HG03280 (cell line): ENCODE data around the gene CNP.
"Not testable (repeated sequence)": the region's sequence is repeated elsewhere in the genome, so short reads cannot be mapped to it uniquely, and the experiment has no call there.

ENCODE experiments used
- ATAC-seq: cut with Tn5 transposase; IDR thresholded peaks from one replicate; pipeline ENCODE4 v1.9.1; 2021; ENCODE audit warnings: mild to moderate bottlenecking, moderate library complexity; ENCODE audit not compliant: unreplicated experiment

Gene CNP

DNA sequence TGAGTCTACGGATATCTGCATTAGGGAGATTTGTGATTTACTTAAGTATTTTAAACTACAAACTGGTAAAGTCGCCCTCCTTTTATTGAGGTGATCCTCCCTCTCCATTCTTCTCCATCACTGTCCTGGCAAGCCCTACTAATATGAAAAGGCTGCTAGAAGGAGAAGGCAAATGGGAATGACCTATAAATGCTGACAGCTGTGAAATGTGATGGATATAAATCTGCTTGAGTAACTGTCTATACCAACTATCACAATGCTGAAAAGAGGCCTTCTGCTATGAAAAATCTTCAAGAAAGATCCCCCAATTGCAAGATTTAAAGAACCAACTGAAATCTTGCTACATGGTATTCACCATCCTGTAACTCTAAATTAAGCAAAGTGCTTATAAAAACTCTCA is 35.1 kb downstream of the CNP start:
- no peak for ATAC-seq

DNA sequence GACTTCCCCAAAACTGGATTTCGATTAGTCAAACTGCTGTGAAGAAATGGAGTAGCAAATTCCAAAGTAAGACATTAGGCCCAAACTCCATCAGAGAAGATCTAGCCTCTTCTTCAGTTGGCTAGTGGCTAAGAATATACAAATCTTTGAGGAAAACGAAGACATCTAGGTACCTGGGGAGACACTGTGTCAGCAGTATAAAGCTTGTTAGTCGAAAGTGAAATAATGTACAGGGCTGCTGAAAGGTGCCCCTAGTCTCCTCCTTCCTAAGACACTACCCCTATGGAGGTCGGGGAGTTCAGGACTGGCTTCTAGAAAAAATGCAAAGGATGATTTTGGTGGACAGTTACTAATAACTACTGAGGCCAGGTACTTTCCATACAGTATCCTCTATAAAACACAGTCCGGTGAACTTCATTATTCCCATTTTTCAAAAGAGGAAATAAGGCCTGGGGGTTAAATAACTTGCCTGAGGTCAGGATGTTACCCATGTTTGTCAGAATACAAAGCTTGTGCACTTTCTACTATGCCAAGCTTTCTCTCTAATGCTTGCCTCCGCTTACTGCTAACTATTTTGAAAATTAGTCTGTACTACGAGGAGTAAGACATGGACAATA is 35.7 kb downstream of the CNP start:
- no peak for ATAC-seq

DNA sequence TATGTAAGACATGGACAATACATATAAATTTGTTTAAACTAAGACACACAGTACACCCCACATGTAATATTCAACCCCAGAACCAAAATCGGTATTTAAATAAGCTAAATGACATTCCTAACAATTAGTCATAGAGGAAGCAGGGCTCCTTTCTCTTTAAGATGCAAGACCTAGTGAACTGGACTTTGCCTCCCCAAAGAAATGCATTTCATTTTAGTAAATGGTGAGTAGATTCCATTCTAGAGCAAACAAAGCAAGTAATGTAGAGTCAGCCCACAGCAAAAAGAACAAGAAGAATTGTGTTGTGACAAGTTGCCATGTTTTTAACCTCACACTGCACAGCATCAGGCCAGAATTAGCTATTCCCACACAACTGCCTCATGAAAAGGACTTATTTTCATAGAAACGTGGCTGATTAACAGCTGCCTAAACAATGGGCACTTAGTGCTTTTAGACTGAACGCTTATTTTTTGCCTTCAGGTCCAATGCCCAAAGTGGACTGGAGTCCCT is 36.3 kb downstream of the CNP start:
- ATAC-seq: no peak

DNA sequence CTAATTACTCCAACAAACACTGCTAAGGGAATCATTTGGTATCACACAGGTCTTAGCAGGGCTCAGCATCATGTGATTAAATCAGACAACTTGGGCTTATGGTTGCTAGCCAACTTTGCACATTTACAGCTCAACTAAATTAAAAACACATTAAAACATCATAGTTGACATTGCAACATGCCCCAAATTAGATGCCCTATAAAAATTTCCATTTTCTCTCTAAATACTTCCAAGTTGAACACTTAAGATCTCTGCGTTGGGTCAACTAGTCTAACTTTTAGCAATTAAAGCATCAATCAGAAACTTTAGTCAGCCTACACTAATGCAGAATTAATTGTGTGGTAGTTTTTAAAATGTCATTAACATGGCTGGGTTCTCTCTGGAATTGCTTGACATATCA is 38.6 kb downstream of the CNP start:
- no peak for ATAC-seq

DNA sequence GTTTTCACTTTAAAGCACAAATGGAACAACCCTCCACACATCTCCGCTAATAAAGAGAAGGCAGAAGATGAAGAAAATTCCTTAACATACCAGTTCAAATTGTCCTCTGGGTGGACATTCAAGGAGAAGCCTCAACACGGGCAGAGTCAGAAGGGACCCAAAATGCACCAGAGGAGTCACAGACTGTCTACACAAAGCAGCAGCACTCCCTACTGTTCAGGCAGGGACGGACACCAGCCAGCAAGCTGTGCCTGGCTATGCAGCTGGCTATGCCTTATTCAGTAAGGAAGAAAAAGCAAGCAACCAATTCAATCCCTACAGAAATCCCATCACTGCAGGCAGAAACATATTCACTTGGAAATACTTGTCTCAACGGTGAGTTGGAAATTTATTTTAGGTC is 42.6 kb downstream of the CNP start:
- no peak for ATAC-seq

DNA sequence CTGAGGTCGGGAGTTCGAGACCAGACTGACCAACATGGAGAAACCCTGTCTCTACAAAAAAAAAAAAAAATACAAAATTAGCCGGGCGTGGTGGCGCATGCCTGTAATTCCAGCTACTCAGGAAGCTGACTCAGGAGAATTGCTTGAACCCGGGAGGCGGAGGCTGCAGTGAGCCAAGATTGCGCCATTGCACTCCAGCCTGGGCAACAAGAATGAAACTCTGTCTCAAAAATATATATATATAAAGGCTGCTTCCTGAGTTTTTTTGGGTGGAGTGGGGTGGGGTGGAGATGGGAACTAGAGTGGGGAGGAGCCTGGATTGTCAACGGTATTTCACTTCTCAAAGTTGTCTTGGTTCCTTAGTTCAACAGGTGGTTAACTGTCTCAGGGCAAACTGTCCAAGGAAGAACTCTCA is 43.7 kb downstream of the CNP start:
- not testable (repeated sequence) for ATAC-seq

DNA sequence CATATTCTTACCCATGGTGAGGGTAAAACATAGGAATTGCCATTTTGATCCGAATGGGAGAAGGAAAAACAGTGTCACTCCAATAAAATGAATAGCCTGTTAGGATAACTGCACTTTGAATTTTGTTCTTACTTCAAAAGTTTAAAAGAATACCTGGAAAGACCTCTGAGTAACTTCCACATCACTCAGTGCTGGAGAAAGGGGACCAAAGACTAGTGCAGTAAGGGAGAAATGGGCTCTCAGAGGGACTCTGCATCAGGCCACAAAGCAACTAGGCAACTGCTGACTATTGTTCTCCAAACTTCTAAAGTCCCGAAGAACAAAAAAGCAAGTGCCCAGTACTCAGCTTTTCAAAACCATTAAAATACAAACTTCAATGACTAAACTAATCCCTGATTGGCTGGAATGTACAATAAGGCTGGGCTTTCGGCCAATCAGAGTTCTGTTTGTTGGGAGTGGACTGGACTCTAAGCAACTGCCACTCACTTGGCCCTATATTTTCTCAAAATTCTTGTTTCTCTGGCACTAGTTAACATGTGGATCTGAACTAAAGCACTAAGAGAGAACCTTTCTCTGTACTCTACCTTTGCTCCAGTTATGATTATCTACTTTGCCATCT is 44.4 kb downstream of the CNP start:
- ATAC-seq: no peak

DNA sequence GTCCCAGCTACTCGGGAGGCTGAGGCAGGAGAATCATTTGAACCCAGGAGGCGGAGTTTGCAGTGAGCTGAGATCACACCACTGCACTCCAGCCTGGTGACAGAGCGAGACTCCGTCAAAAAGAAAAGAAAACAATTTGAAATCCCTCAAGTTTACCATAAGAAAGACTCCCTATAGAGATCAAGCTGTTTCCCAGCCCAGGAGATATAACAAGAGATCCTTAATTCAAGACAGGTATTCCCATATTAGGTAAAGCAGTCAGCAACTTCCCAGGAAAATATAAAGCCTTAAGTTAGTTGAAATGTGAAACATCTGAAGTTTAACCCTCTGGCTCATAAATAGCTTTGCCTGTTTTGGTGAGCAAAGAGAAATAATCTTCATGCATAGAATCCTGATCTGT is 45.8 kb downstream of the CNP start:
- ATAC-seq: not testable (repeated sequence)

DNA sequence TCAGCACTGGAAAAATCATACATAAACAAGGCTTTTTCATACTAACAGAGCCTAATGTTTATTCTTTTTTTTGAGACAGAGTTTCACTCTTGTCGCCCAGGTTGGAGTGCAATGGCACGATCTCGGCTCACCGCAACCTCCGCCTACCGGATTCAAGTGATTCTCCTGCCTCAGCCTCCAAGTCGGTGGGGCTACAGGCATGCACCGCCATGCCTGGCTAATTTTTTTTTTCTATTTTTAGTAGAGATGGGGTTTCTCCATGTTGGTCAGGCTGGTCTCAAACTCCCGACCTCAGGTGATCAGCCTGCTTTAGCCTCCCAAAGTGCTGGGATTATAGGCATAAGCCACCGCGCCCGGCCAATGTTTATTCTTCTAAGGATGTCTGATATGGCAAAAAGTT is 47.1 kb downstream of the CNP start:
- ATAC-seq: not testable (repeated sequence)

DNA sequence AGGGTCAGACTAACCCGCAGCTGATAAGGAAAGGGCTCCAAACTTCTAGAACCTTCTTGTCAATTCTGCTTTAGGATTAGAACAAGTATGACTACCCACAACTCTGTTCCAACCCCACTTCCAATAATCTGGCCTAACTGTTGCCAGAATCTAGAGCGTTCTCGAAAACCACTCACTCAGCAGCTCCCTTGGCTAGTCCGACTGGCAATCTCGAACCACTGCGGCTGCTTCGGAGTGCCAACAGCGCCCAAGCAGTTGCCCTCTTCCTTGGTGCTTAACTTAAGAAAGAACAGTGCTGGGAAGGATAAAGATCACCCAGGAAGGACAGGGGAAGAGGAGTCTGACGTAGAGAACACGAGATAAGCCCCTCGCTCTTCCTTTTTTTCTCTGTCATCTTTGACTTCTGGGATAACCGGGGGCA is 49.8 kb downstream of the CNP start:
- ATAC-seq: no peak

DNA sequence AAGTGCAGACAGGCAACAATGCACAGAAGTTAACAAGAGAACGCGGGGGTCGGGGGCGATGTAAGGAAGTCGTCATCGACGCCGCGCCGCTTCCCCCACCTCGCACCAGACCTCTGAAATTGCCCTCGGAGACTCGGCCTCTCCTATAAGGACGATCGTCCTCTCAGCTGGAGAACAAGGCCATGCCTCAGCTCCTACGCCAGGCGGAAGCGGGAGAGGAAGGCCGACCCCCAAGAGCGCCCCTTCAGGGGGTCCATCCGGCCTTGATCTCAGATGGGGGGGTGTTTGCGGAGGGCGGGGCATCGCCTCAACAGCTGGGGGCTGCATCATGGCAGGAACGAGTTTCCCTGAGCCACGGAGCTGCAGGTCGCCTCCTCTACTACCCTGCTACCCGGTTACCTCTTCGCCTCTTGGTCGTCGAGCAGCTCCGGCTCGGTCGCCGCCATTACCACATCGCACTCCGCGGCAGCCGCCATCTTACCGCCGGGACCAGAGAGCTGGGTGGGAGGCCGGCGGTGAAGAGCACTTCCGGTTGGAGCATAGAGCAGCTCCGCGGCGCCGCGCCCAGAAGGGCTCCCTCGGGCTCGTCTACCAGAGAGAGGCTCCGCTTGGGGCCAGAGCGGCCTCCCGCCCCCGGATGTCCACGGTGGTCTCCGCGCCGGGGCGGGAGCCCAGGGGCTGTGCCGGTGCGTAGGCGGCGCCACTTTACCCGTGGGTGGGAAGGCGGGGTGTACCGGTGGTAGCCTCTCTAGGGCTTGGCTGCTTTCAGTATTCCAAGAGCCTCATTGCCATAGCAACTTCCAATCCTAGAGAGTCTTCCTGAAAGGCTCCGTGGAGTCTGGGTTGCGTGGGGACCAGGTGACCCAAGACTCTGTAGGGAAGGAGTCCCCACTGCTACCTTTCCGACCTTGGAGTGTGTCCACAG is 50.6 kb downstream of the CNP start, which contains the start of gene DNAJC7:
DNAJC7 (minus strand) TSS at position 499 of the 925 bp plus-strand sequence; CDS start at position 476, 23 bp downstream.
- ATAC-seq: peak; percentile 75

DNA sequence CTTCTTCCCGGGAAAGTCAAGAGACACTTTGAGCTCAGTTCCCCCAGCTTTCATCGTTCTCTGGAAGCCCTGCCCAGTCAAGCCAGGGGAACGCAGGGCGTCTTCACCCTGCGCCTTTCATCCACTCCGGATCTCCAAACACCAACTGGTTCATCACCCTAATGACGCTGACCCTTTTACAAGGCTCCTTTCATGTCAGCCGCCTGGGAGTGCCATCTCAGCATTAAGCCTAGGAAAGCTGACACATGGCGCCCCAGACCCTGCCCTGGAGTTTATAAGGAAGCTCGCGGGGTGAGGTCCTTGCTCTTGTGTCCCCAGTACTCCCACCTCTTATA is 51.2 kb downstream of the CNP start:
- no peak for ATAC-seq

DNA sequence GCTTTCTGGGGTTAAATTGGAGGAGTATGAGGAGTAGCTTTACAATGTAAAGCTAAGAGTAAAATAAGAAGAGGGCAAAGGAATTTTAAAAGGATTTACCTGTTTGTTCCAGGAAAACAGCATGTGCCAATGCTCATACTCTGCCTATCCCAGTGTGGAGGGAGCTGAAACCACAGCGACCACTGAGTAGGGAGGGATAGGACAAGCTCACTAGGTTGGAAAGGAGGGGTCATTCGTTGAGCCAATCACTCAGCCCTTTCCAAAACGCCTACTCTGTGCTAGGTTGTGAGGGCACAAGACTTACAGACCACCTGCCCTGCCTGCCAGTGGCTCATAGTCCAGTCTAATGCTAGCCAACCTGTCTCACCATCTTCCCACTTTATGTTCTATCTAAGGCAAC is 51.7 kb downstream of the CNP start:
- ATAC-seq: no peak

DNA sequence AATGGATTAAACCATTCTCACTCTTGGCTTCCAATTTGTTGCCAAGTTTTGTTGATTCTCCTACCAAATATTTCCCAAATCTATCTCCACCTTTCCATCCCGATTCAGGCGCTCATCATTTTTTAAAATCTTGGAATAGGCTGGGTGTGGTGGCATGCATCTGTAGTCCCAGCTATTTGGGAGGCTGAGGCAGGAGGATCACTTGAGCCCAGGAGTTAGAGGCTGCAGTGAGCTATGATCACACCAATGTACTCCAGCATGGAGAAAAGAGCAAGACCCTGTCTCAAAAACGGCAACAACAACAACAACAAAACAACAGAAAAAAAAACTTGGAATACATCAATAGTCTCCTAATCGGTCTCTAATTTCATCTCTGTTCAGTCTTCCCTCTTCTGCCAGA is 52.4 kb downstream of the CNP start:
- ATAC-seq: no peak

DNA sequence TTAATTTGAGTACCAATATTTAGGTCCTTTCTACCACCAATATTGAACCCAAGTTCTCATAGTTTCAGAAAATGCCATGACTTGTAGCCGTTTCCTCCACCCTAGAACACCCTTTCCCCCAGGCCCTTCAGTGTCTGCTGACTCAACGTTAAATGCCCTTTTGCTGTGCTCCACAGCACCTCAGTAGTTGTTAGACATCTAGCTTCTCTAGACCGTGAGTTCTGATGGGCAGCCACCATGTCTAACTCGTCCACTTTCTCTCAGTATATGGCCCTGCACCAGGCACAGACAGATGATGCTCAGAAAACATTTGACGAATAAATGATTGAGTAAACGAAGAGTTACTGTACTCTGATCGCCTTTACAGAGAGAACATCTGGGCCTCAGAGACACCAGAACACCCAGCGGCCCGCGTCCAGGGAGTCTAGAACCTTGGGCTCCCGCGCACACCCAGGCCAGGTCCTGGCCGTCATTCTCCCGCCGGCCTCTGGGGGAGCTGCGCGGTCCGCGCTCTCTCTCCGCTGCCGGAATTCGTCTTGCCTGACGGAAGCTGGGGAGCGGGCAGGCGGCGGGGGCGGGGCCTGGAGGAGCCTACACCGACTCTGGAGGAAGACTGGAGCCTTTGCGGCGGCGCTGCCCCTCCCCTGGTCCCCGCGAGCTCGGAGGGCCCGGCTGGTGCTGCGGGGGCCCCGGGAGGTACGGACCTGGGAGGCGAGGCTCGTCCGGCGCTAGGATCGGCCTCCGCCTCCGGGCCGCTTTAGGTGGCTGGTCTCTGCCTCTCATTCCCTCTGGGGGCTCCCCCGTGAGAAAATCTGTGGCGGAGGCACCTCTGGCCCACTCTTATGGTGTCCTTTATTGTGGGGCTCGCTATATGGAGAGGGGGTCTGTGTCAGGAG is 53.2 kb downstream of the CNP start, which contains the start of gene NKIRAS2:
NKIRAS2 (plus strand) TSS at position 582 of the 896 bp plus-strand sequence. CDS start 1,488 bp downstream, outside the sequence.
- ATAC-seq: peak; percentile 67

DNA sequence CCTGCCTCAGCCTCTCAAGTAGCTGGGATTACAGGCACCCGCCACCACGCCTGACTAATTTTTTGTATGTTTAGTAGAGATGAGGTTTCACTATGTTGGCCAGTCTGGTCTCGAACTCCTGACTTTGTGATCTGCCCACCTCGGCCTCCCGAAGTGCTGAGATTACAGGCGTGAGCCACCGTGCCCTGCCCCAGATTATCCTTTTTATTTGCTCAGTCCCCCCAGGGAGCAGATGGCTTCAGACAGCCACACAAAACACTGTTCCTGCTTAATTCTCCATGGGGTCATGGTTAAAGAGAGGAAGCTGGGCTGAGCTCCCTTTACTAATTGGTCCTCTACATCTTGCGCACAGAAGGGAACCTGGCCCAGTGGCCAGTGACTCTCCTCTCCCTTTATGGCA is 54.2 kb downstream of the CNP start:
- ATAC-seq: not testable (repeated sequence)

DNA sequence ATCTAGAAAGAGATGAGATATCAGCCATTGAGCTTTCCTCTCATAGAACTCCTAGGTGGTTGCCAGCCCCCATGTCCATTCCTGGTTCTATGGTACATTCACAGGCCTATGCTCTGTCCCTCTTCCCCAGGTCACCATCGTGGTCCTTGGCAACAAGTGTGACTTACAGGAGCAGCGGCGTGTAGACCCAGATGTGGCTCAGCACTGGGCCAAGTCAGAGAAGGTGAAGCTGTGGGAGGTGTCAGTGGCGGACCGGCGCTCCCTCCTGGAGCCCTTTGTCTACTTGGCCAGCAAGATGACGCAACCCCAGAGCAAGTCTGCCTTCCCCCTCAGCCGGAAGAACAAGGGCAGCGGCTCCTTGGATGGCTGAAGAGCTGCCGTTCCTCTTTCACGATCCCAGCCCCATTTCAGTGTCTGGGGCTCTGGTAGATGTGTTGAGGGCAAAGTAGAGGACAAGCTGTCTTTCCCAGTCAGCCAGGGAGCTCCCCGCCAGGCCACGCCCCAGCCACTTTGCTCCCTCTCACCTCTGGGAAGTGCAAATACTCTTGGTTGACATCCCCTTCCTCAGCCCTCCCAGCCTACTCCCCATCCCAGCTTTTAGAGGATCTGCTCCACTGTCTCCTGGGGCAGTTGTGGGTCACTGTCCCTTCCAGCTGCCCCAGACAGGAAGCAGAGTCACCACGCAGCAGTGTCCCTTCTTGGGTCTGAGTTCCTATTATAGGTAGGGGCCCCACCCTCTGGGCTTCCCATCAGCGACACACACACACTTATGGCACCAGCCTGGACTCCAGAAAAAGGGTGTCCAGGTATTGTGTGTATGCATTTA is 57.1 kb downstream of the CNP start:
- ATAC-seq: no peak

DNA sequence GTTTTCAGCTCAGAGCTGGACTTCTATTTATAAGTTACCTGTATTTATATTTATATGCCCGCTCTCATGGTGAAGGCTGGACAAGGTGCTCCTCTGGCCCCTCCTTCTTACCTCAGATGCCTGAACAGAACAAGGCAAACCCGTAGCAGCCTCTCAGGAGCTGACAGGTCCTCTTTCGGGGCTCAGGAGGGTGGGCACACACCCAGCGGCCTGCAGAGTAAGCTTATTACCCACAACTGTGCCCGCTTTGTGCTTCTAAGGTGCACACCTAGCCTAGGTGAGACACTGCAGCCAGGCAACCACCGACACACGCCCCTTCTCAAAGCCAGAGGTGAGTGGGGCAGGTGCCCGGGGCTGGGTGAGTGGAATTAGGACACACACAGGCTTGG is 58.6 kb downstream of the CNP start:
- peak; percentile 22 for ATAC-seq

DNA sequence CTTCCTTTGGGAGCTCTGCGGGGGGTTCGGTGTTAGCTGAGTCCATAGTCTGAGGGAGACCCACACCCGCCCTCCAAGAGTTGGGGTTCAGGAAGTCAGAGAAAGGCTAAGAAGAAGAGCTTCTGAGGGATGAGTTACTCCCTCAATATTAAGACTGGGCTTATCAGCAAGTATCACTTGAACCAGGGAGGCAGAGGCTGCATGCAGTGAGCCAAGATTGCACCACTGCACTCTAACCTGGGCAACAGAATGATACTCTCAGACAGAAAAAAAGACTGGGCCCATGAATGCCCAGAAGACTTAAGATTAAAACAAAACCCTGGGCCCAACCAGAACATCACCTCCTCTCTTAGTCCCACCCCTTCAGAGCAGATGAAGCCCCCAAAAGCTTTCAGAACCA is 59.3 kb downstream of the CNP start:
- no peak for ATAC-seq
